22Rv1 (cell line): ENCODE data around the gene KRT33A.

Source experiments
- CTCF ChIP-seq: fragments of 450-650 bp; IDR thresholded peaks from 2 replicates; pipeline ENCODE4 v1.5.1; 2017; ENCODE audit warnings: mild to moderate bottlenecking
- ZFX ChIP-seq: fragments of 450-650 bp; IDR thresholded peaks from 2 replicates; pipeline ENCODE4 v1.6.1; 2017; ENCODE audit warnings: antibody characterized with exemption, borderline replicate concordance

- TF ChIP-seq CTCF (no peak), ZFX (no peak)
These were observed 11.6 kb downstream of the KRT33A start for GRCh38 chr17:41338961-41339485.
